Activated CD8-positive, alpha-beta memory T cell treated with anti-CD3 and anti-CD28 coated beads for 36 hours (primary cell): ENCODE measurements around the gene LRRFIP2. TPM values are rescaled to one million over a fixed set of nuclear protein-coding genes. Genes with fewer than 3 reads are reported as not detected.
"Not testable (repeated sequence)": the region's sequence is repeated elsewhere in the genome, so short reads cannot be mapped to it uniquely, and the experiment has no call there.

ENCODE experiments used
- CTCF ChIA-PET: fragments of 350-600 bp; sonication (Branson Sonifier 250); formaldehyde crosslinking; loops from one replicate; lab custom pipeline; 2021; ENCODE audit warnings: antibody characterized with exemption; lab: Charles Lee
- POLR2A ChIA-PET: fragments of 350-600 bp; sonication (Branson Sonifier 250); formaldehyde crosslinking; loops from one replicate; lab custom pipeline; 2021; ENCODE audit warnings: antibody characterized with exemption; lab: Charles Lee
- total RNA-seq, 2 experiments: library from RNA; stranded (reverse); gene quantifications; one replicate each; pipeline ENCODE4 v1.2.3, GENCODE V29; 2021

LRRFIP2 gene
- total RNA-seq, 2 experiments from 2014 or later = 31.6 to 36.1 TPM

GRCh38 chr3:37098884-37099283 is 75.5 kb downstream of the LRRFIP2 start:
- ChIA-PET CTCF (no interaction called here), POLR2A (no interaction called here)

- POLR2A ChIA-PET = no interaction called here
- CTCF ChIA-PET = no interaction called here
Measured at GRCh38 chr3:37097776-37098175, 76.6 kb downstream of the LRRFIP2 start.

GRCh38 chr3:37096975-37097374 is 77.4 kb downstream of the LRRFIP2 start:
- ChIA-PET POLR2A (no interaction called here), CTCF (no interaction called here)

GRCh38 chr3:37096288-37096687 is 78.1 kb downstream of the LRRFIP2 start:
- ChIA-PET POLR2A (no interaction called here), CTCF (no interaction called here)

- ChIA-PET CTCF (no interaction called here), POLR2A (no interaction called here)
Measured at GRCh38 chr3:37094636-37095035, 79.7 kb downstream of the LRRFIP2 start.

GRCh38 chr3:37093481-37093880 is 80.9 kb downstream of the LRRFIP2 start:
- POLR2A ChIA-PET = no interaction called here
- CTCF ChIA-PET = no interaction called here

- ChIA-PET POLR2A (no interaction called here), CTCF (no interaction called here)
Measured at GRCh38 chr3:37092484-37092883, 81.9 kb downstream of the LRRFIP2 start.

- ChIA-PET CTCF (no interaction called here), POLR2A (no interaction called here)
Measured at GRCh38 chr3:37087870-37088269, 86.5 kb downstream of the LRRFIP2 start.

- ChIA-PET CTCF (no interaction called here), POLR2A (no interaction called here)
Measured at GRCh38 chr3:37086918-37087317, 87.5 kb downstream of the LRRFIP2 start.

- CTCF ChIA-PET = no interaction called here
- POLR2A ChIA-PET = interaction anchor here (0.6 kb wide), 1 partner anchor 1920 kb away, joined by 3 read pairs; no protein-coding TSS in a partner anchor
Measured at GRCh38 chr3:37082317-37082716, 92.1 kb downstream of the LRRFIP2 start.

- ChIA-PET CTCF (no interaction called here), POLR2A (no interaction called here)
Measured at GRCh38 chr3:37075955-37076354, 98.4 kb downstream of the LRRFIP2 start.

GRCh38 chr3:37074178-37074577 is 100.2 kb downstream of the LRRFIP2 start:
- CTCF ChIA-PET = no interaction called here
- POLR2A ChIA-PET = no interaction called here

GRCh38 chr3:37072892-37073291 is 101.5 kb downstream of the LRRFIP2 start:
- ChIA-PET CTCF (interaction anchor here (0.6 kb wide), 1 partner anchor 154 kb away, joined by 3 read pairs; no protein-coding TSS in a partner anchor), POLR2A (no interaction called here)

- POLR2A ChIA-PET = no interaction called here
- CTCF ChIA-PET = no interaction called here
Measured at GRCh38 chr3:37071921-37072320, 102.5 kb downstream of the LRRFIP2 start.

GRCh38 chr3:37068031-37068430 is 106.4 kb downstream of the LRRFIP2 start:
- ChIA-PET POLR2A (no interaction called here), CTCF (no interaction called here)

- POLR2A ChIA-PET = no interaction called here
- CTCF ChIA-PET = no interaction called here
Measured at GRCh38 chr3:37067577-37067976, 106.8 kb downstream of the LRRFIP2 start.

- ChIA-PET POLR2A (no interaction called here), CTCF (interaction anchor here (0.5 kb wide), 1 partner anchor 97 kb away, joined by 3 read pairs; no protein-coding TSS in a partner anchor)
Measured at GRCh38 chr3:37064747-37065146, 109.6 kb downstream of the LRRFIP2 start.

- ChIA-PET POLR2A (no interaction called here), CTCF (interaction anchor here (1.2 kb wide), 1 partner anchor 48 kb away, joined by 3 read pairs; no protein-coding TSS in a partner anchor)
Measured at GRCh38 chr3:37058117-37058516, 116.3 kb downstream of the LRRFIP2 start.

- ChIA-PET POLR2A (no interaction called here), CTCF (no interaction called here)
Measured at GRCh38 chr3:37056826-37057225, 117.6 kb downstream of the LRRFIP2 start.

GRCh38 chr3:37055077-37055476 is 119.3 kb downstream of the LRRFIP2 start:
- CTCF ChIA-PET = not testable (repeated sequence)
- POLR2A ChIA-PET = interaction anchor here (0.6 kb wide), 1 partner anchor 28 kb away, joined by 5 read pairs; no protein-coding TSS in a partner anchor

GRCh38 chr3:37054370-37054769 is 120.0 kb downstream of the LRRFIP2 start:
- ChIA-PET CTCF (no interaction called here), POLR2A (interaction anchor here (0.6 kb wide), 1 partner anchor 27 kb away, joined by 5 read pairs; no protein-coding TSS in a partner anchor)

GRCh38 chr3:37053753-37054152 is 120.6 kb downstream of the LRRFIP2 start:
- CTCF ChIA-PET = no interaction called here
- POLR2A ChIA-PET = no interaction called here
